HG02623 (cell line): ENCODE measurements around the gene GPC5.
"Not testable (repeated sequence)": the region's sequence is repeated elsewhere in the genome, so short reads cannot be mapped to it uniquely, and the experiment has no call there.

Source experiments
- ATAC-seq: cut with Tn5 transposase; IDR thresholded peaks from one replicate; pipeline ENCODE4 v1.9.1; 2021; ENCODE audit warnings: moderate library complexity; ENCODE audit not compliant: unreplicated experiment

The GPC5 gene

DNA sequence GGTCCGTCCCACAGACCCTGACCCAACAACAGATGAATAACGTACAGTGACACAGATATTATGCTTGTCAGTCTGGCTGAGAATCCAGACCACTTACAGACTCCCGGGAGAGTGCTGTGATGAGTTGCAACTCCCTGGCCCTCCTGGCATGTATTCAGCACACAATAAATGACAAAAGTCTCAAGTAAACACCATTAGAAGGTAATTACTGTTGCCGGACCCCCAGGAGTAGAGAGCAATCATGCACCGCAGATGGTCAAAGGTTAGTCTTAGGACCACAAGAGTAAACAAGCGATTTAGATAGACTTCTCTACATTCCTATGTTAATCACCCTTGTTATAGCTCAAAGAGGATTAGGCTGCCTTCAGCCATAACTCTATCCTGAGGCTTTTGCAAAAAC is 1101.8 kb downstream of the GPC5 start:
- ATAC-seq = no peak

DNA sequence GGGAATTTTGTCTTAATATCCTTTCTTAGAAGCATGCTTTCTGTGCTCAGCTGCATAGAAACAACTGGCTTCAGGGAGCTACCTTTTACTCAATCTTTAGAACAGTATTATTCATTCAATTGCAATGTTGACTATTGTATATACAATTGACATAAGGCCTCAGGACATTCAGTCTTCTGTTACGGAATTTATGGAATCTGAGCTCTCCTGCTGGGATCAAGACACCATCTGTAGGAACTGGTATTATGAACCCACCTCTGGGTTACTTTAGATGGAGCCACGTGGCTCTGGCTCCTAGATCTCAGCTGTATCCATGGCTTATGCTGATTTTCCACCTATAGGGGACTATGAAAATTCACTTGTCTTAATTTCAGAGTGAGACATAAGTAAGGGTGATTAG is 1112.0 kb downstream of the GPC5 start:
- no peak for ATAC-seq

- no peak for ATAC-seq
Observed at GRCh38 chr13:92512852-92513251, 1114.4 kb downstream of the GPC5 start.

GRCh38 chr13:92513672-92514071 is 1115.3 kb downstream of the GPC5 start:
- ATAC-seq = no peak

GRCh38 chr13:92514420-92515125 is 1116.2 kb downstream of the GPC5 start:
- no peak for ATAC-seq

- ATAC-seq = not testable (repeated sequence)
Observed at GRCh38 chr13:92516878-92517277, 1118.5 kb downstream of the GPC5 start.

- not testable (repeated sequence) for ATAC-seq
Observed at GRCh38 chr13:92518622-92519021, 1120.2 kb downstream of the GPC5 start.

DNA sequence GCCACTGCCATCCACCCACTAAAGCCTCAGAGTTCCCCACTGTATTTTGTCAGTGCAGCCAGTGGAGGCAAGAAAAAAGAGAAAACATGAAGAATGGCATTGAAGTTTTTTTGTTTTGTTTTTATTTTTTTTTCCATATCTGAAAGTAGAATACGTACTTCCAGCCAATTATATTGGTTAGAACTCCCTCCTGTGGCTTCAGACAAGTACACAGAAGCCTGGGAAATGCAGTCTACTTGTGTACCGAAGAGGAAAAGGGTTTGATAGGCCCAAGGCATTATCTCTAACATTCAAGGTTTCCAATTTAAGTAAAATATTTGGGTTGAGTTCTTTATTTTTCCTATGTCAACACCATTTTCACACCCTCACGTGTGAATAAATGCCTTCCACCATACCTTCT is 1131.9 kb downstream of the GPC5 start:
- no peak for ATAC-seq

DNA sequence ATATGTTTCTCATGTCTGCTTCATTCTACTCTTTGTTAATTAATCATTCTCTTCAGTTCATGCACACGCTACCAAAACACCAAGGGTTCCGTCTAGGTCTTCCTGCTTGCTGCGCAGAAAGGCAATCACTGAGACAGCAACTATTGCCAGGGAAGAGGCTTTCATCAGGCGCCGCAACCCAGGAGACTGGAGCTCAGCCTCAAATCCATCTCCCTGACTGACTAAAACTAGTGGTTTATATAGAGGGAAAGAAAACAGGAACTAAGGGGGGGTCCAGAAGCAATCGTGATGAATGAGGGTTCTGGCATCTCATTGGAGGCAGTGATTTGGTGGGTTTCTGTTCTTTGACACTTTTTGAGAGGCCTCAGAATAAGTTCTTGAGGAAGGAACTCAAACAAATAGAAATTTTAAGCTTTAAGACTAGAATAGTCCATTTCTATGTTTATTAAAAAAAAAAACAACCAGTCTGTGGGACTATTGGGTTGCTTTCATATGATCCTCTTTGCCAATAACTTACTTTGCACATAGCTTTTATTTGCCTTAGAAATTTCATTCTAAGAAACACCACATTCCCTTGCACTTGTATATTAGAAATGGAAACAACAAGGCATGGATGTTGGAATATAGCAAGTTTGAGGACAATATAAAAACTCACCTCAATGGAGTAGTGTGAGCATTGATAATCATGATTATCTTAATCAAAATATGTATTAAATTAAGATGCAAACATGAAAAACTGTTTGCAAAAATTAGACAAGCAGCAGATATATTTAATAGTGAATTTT is 1137.0 kb downstream of the GPC5 start:
- no peak for ATAC-seq

DNA sequence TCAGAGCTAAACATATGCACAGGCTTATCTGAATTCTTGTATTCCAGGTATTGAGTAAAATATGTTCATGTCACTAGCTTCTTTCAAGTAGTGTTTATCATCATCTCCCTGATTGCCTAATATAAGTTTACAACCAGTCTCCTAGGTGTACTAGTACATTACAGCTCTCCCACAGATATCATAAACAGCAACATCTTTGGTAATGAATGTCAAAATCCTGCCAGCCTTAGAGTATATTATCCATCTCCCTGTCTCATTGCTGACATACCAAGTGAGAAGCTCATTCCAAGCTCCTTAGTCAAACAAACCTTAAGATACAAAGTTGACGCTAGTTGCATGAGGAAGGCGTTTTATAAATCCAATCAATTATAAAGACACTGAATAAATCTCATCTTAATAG is 1139.0 kb downstream of the GPC5 start:
- no peak for ATAC-seq

DNA sequence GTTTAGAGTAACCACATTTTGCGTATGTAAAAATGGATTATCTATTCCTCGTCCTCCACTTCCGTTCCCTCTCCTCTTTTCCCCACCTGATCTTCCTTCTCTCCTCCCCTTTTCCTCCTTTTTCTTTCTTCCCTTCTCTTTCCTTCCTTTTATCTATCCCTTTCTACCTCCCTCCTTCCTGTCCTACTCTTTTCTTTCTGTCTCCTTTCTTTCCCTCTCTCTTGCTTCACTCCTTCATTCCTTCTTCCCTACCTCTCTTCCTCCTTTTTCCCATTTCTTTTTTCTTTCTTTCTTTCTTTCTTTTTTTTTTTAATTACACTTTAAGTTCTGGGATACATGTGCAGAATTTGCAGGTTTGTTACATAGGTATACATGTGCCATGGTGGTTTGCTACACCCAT is 1139.7 kb downstream of the GPC5 start:
- no peak for ATAC-seq

DNA sequence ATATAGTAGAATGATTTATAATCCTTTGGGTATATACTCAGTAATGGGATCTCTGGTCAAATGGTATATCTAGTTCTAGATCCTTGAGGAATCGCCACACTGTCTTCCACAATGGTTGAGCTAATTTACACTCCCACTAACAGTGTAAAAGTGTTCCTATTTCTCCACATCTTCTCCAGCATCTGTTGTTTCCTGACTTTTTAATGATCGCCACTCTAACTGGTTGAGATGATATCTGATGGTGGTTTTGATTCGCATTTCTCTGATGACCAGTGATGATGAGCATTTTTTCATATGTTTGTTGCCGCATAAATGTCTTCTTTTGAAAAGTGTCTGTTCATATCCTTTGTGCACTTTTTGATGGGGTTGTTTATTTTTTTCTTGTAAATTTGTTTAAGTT is 1140.7 kb downstream of the GPC5 start:
- ATAC-seq = not testable (repeated sequence)

- ATAC-seq = no peak
Observed at GRCh38 chr13:92547266-92547665, 1148.8 kb downstream of the GPC5 start.

DNA sequence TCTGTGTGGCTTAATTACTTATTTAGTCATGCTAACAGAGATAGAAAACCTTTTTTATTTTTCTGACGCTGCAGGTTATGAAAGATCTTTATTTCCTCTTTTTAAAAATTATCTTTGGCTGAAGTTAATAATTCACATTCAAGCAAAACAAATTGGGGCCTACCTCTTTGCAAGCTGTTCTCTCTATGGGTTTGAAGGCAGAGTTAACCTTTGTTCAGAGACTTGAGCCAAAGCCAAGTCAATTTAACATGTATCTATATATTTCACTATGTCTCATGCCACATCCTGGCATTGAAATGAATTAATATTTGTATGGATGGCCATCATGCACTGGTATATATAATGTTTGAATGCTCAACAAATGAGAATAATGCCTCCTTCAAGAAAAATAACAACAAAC is 1150.9 kb downstream of the GPC5 start:
- no peak for ATAC-seq

DNA sequence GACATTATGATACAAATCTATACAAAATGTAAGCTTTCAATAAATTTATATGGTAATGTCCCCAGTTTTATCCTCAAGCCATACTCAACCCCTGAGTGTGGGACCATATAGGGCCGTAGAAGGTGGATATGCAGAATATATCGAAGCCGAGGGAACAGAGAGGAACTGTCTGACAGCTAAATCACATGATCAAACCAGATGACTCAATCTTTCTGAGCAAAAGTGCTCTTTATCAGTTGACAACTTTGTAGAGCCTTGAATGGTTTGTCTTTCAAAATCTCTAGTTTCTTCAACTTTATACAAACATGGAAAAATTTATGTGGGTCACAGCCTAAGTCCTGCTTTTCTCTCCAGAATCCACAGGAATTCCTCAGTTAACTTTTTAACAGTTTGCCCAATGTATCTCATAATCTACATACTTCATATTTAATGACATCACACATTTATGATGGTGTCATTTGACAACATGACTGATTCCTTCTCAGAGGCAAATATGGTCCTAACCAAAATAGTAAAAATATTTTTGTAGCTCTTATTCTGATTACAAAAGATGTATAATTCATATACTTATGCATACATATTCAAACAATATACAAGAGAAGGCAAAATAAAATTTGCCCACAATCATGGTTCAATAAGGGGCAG is 1155.2 kb downstream of the GPC5 start:
- no peak for ATAC-seq

DNA sequence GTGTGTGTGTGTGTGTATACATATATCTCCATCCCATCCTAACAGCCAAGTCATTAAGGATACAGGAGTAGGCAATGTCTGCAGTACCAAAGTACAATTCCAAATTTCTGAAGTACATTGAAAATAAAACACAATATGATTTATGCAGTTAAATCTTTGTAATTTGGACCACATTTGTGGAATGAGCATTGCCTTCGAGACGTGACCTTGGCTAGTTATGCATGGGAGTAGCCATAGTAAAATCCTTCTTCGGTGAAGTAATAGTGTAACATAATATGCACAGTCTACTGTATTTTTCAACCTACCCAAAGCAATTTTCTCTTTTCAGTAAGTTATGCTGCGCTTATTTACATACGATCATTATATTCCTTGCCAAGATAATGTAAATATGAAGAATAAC is 1162.5 kb downstream of the GPC5 start:
- no peak for ATAC-seq

DNA sequence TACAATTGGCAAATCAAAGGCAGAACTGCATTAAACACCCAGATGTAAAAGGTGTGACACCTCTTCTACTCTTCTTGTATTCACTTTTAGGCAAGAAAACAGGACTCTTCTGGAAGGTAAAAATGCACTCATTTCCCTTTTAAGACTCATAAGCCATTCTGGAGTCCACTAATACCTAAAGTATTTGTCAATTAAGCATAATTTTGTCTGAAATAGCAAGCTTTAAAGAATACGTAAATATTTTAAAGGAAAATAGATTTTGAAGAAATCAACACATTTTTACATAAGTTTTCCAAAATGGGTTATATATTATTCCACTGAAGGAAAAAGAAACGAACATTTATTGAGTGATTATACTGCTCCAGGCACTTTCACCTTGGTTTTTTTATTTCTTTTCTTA is 1166.5 kb downstream of the GPC5 start:
- ATAC-seq = no peak

DNA sequence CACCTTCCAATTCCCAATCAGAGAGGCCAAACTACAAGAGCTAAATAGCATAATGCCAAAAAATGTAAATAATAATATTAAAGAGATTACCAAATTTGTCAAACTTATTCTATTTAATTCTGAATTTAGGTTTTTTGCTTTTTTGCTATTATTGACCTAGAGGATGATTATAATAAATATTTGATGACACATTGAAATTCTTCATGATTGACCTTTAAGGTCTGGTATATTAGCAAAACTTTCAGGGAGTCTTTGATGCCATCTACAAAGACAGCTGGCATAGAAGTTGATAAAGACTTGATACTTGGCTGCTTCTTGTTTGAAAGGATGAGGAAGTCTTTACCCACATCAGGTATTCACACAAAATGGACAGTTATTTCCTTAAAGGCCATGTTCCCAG is 1168.3 kb downstream of the GPC5 start:
- no peak for ATAC-seq

- ATAC-seq = no peak
Observed at GRCh38 chr13:92572190-92572589, 1173.8 kb downstream of the GPC5 start.

GRCh38 chr13:92573467-92574057 is 1175.1 kb downstream of the GPC5 start:
- peak; percentile 73 for ATAC-seq

- ATAC-seq = no peak
Observed at GRCh38 chr13:92574499-92574898, 1176.1 kb downstream of the GPC5 start.

- no peak for ATAC-seq
Observed at GRCh38 chr13:92575777-92576176, 1177.4 kb downstream of the GPC5 start.
